WTC11 (cell line): ENCODE results near the gene YIF1A. TPM values are rescaled to one million over a fixed set of nuclear protein-coding genes. Genes with fewer than 3 reads are reported as not detected.

Experiments
- ATAC-seq: fragments of 200-7000 bp; cut with Tn5 transposase; 2 replicates; pipeline ENCODE4 v1.10.0; 2021; ENCODE audit warnings: mild to moderate bottlenecking, moderate library complexity
- CTCF ChIA-PET: fragments of 300-600 bp; sonication (Branson Sonifier 250); formaldehyde crosslinking; loops from one replicate; lab custom pipeline; 2021; ENCODE audit warnings: antibody characterized with exemption; lab: Charles Lee
- POLR2A ChIA-PET: fragments of 350-600 bp; sonication (Branson Sonifier 250); formaldehyde crosslinking; loops from one replicate; lab custom pipeline; 2021; ENCODE audit warnings: antibody characterized with exemption; lab: Charles Lee
- DNase-seq: peaks from one replicate; pipeline ENCODE4 v3.0.0; 2021; ENCODE audit warnings: low spot score
- H3K27ac Mint-ChIP-seq: 2 replicates; pipeline ENCODE4 v1.8.0; 2021; ENCODE audit warnings: mixed read lengths
- H3K27me3 Mint-ChIP-seq: 2 replicates; pipeline ENCODE4 v1.8.0; 2021; ENCODE audit warnings: low read depth, mild to moderate bottlenecking, moderate library complexity, mixed read lengths
- H3K36me3 Mint-ChIP-seq: 2 replicates; pipeline ENCODE4 v1.8.0; 2021; ENCODE audit warnings: mixed read lengths
- H3K4me1 Mint-ChIP-seq: 2 replicates; pipeline ENCODE4 v1.8.0; 2022; ENCODE audit warnings: mixed read lengths
- H3K4me3 Mint-ChIP-seq: 2 replicates; pipeline ENCODE4 v1.8.0; 2021; ENCODE audit warnings: mild to moderate bottlenecking, moderate library complexity, mixed read lengths
- H3K9me3 Mint-ChIP-seq: 2 replicates; pipeline ENCODE4 v1.8.0; 2021; ENCODE audit warnings: mixed read lengths
- ATF3 ChIP-seq: sonication (generic); formaldehyde crosslinking; conservative IDR thresholded peaks from 2 replicates; pipeline ENCODE4 v1.8.1; 2022; ENCODE audit warnings: mild to moderate bottlenecking, missing genetic modification reagents
- CREB1 ChIP-seq: sonication (generic); formaldehyde crosslinking; IDR thresholded peaks from 2 replicates; pipeline ENCODE4 v1.8.0; 2023; ENCODE audit warnings: mild to moderate bottlenecking, missing genetic modification reagents
- E2F4 ChIP-seq: sonication (generic); formaldehyde crosslinking; IDR thresholded peaks from 2 replicates; pipeline ENCODE4 v1.8.1; 2022; ENCODE audit warnings: low read depth, mild to moderate bottlenecking, moderate library complexity, missing genetic modification reagents, borderline replicate concordance
- E2F5 ChIP-seq: sonication (generic); formaldehyde crosslinking; IDR thresholded peaks from 2 replicates; pipeline ENCODE4 v1.8.1; 2022; ENCODE audit warnings: mild to moderate bottlenecking, moderate library complexity, missing genetic modification reagents
- ERG ChIP-seq: fragments of 250-450 bp; sonication (Bioruptor Pico); IDR thresholded peaks from 2 replicates; pipeline ENCODE4 v1.8.0; 2021; ENCODE audit warnings: mild to moderate bottlenecking
- GABPB1 ChIP-seq: sonication (generic); formaldehyde crosslinking; IDR thresholded peaks from 2 replicates; pipeline ENCODE4 v1.8.1; 2023; ENCODE audit warnings: mild to moderate bottlenecking, missing genetic modification reagents
- HMGXB4 ChIP-seq: sonication (generic); formaldehyde crosslinking; IDR thresholded peaks from 2 replicates; pipeline ENCODE4 v1.8.1; 2023; ENCODE audit warnings: mild to moderate bottlenecking, moderate library complexity, missing genetic modification reagents
- IRF1 ChIP-seq: sonication (generic); formaldehyde crosslinking; IDR thresholded peaks from 2 replicates; pipeline ENCODE4 v1.8.0; 2023; ENCODE audit warnings: missing genetic modification reagents
- JUN ChIP-seq: sonication (generic); formaldehyde crosslinking; IDR thresholded peaks from 2 replicates; pipeline ENCODE4 v1.8.0; 2023; ENCODE audit warnings: mild to moderate bottlenecking, missing genetic modification reagents
- MAX ChIP-seq: sonication (generic); formaldehyde crosslinking; IDR thresholded peaks from 2 replicates; pipeline ENCODE4 v1.8.0; 2022; ENCODE audit warnings: mild to moderate bottlenecking, missing genetic modification reagents
- MLX ChIP-seq: sonication (generic); formaldehyde crosslinking; IDR thresholded peaks from 2 replicates; pipeline ENCODE4 v1.8.1; 2023; ENCODE audit warnings: mild to moderate bottlenecking, missing genetic modification reagents, moderate library complexity
- NFATC4 ChIP-seq: fragments of 250-450 bp; sonication (Bioruptor Pico); IDR thresholded peaks from 2 replicates; pipeline ENCODE4 v1.9.0; 2021; ENCODE audit warnings: mild to moderate bottlenecking
- NFYB ChIP-seq: sonication (generic); formaldehyde crosslinking; conservative IDR thresholded peaks from 2 replicates; pipeline ENCODE4 v1.8.0; 2022; ENCODE audit warnings: low read depth, missing genetic modification reagents
- NR2C2 ChIP-seq: sonication (generic); formaldehyde crosslinking; IDR thresholded peaks from 2 replicates; pipeline ENCODE4 v1.8.0; 2022; ENCODE audit warnings: mild to moderate bottlenecking, missing genetic modification reagents
- RORB ChIP-seq: fragments of 250-450 bp; sonication (Bioruptor Pico); IDR thresholded peaks from 2 replicates; pipeline ENCODE4 v1.9.0; 2021; ENCODE audit warnings: mild to moderate bottlenecking
- TEAD1 ChIP-seq: sonication (generic); formaldehyde crosslinking; IDR thresholded peaks from 2 replicates; pipeline ENCODE4 v1.8.0; 2022; ENCODE audit warnings: mild to moderate bottlenecking, missing genetic modification reagents
- ZBTB43 ChIP-seq: sonication (generic); formaldehyde crosslinking; IDR thresholded peaks from 2 replicates; pipeline ENCODE4 v1.8.1; 2023; ENCODE audit warnings: mild to moderate bottlenecking, missing genetic modification reagents
- ZNF121 ChIP-seq: sonication (generic); formaldehyde crosslinking; IDR thresholded peaks from 2 replicates; pipeline ENCODE4 v1.8.0; 2023; ENCODE audit warnings: missing genetic modification reagents
- ZSCAN18 ChIP-seq: fragments of 250-450 bp; sonication (Bioruptor Pico); IDR thresholded peaks from 2 replicates; pipeline ENCODE4 v2.1.2; 2022; ENCODE audit warnings: mild to moderate bottlenecking, moderate library complexity
- total RNA-seq: library from RNA; stranded (reverse); gene quantifications from 3 replicates; pipeline ENCODE4 v1.2.3, GENCODE V29; 2021

The YIF1A gene
- total RNA-seq, 1 experiment from 2014 or later = 86.9 TPM

- ChIA-PET POLR2A (interaction anchor here (0.7 kb wide), 1 partner anchor 134 kb away, joined by 3 read pairs; no protein-coding TSS in a partner anchor), CTCF (no interaction called here)
- Mint-ChIP-seq H3K27me3 (peaks cover 18% of the 10 kb centered on the region), H3K4me1 (peaks cover 18% of the 10 kb centered on the region), H3K27ac (no peak overlapping the region), H3K9me3 (no peaks in the 10 kb centered on the region), H3K36me3 (no peaks in the 10 kb centered on the region), H3K4me3 (no peak overlapping the region)
- DNase-seq (no peak), ATAC-seq (no peak)
- TF ChIP-seq MLX (CRISPR knock-in tag) (no peak), ZBTB43 (no peak), IRF1 (CRISPR knock-in tag) (no peak), HMGXB4 (CRISPR knock-in tag) (no peak), RORB (CRISPR knock-in tag) (no peak), MAX (no peak), ATF3 (no peak), NR2C2 (CRISPR knock-in tag) (no peak), ERG (no peak), NFATC4 (CRISPR knock-in tag) (no peak), NFYB (CRISPR knock-in tag) (no peak), CREB1 (no peak), E2F4 (CRISPR knock-in tag) (no peak), ZSCAN18 (CRISPR knock-in tag) (no peak), JUN (CRISPR knock-in tag) (no peak), GABPB1 (CRISPR knock-in tag) (no peak), E2F5 (CRISPR knock-in tag) (no peak), TEAD1 (no peak), ZNF121 (no peak)
Observed at GRCh38 chr11:66284526-66285078, 4.3 kb downstream of the YIF1A start.
